Stimulated activated CD4-positive, alpha-beta T cell treated with anti-CD3 and anti-CD28 coated beads, Interleukin-15, amount 100 ng/mL, for 48 hours (primary cell): ENCODE results near the gene MAPRE2.
"Not testable (repeated sequence)": the region's sequence is repeated elsewhere in the genome, so short reads cannot be mapped to it uniquely, and the experiment has no call there.

Experiments used
- DNase-seq, 2 donors: peaks; one replicate each; pipeline ENCODE4 v3.0.0-alpha.2; 2020; ENCODE audit warnings: low read depth in 2 of 2

MAPRE2 gene

GRCh38 chr18:35122586-35123224 lies 81.5 kb downstream of the MAPRE2 start:
- peak in 1 of 2 donors; percentile 15 for DNase-seq

- DNase-seq = no peak
Observed at GRCh38 chr18:35123811-35124210, 82.6 kb downstream of the MAPRE2 start.

GRCh38 chr18:35127201-35127600 lies 86.0 kb downstream of the MAPRE2 start:
- no peak for DNase-seq

- no peak for DNase-seq
Observed at GRCh38 chr18:35128675-35129074, 87.5 kb downstream of the MAPRE2 start.

GRCh38 chr18:35130236-35130635 lies 89.0 kb downstream of the MAPRE2 start:
- DNase-seq = no peak

GRCh38 chr18:35131387-35132020 lies 90.3 kb downstream of the MAPRE2 start:
- no peak for DNase-seq

GRCh38 chr18:35132021-35132902 lies 91.0 kb downstream of the MAPRE2 start:
- DNase-seq = no peak

GRCh38 chr18:35134190-35134730 lies 93.0 kb downstream of the MAPRE2 start:
- DNase-seq = no peak

- DNase-seq = no peak
Observed at GRCh38 chr18:35134791-35135531, 93.7 kb downstream of the MAPRE2 start.

- DNase-seq = no peak
Observed at GRCh38 chr18:35136248-35136647, 95.0 kb downstream of the MAPRE2 start.

GRCh38 chr18:35136885-35137284 lies 95.7 kb downstream of the MAPRE2 start:
- DNase-seq = no peak

GRCh38 chr18:35137632-35138031 lies 96.4 kb downstream of the MAPRE2 start:
- no peak for DNase-seq

GRCh38 chr18:35138773-35139172 lies 97.6 kb downstream of the MAPRE2 start:
- no peak for DNase-seq

GRCh38 chr18:35139517-35139916 lies 98.3 kb downstream of the MAPRE2 start:
- no peak for DNase-seq

- DNase-seq = no peak
Observed at GRCh38 chr18:35141077-35141476, 99.9 kb downstream of the MAPRE2 start.

GRCh38 chr18:35141567-35142274 lies 100.5 kb downstream of the MAPRE2 start:
- no peak for DNase-seq

- no peak for DNase-seq
Observed at GRCh38 chr18:35142275-35142615, 101.0 kb downstream of the MAPRE2 start.

- no peak for DNase-seq
Observed at GRCh38 chr18:35143622-35144596, 102.7 kb downstream of the MAPRE2 start.

GRCh38 chr18:35144698-35145097 lies 103.5 kb downstream of the MAPRE2 start:
- no peak for DNase-seq

- DNase-seq = not testable (repeated sequence)
Observed at GRCh38 chr18:35150195-35150594, 109.0 kb downstream of the MAPRE2 start.
